ENCODE measurements around the gene ACTRT2. TPM values are rescaled to one million over a fixed set of nuclear protein-coding genes. Genes with fewer than 3 reads are reported as not detected.

Gene ACTRT2
- polyA plus RNA-seq, 1 experiment = not detected

DNA sequence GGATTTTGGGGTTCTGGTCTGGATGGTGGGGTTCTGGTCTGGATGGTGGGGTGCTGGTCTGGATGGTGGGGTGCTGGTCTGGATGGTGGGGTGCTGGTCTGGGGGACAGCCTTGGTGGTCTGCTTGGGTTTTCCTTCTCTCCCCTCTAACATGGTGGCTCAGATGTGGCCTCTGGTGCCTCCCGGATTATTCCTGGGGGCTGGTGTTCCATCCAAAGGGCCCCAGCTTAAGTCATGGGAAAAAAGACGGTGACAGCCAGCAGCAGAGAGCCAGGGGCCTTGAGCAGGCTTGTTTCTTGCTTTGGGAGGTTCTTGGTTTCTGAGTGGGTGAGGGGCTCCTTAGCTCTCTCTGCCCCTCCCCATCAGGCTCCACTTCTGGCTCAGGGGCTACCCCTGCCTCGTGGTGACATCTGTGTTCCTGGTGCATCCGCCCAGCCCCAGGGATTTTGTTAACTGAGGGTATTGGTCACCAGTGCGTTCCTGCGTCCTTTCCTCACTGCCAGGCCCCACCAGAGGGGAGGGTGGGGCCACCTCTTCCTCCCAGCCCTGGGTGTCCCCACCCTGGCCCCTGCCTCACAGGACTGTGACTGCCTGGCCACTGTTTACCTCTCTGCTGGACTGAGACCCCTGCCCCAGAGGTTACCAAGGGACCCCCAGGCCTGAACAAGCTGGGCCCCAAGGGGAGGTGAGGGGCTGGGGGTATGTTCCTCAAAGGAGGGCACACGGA lies 43.2 kb upstream of the ACTRT2 start:
- no peak for DNase-seq (ENCODE audit: low read depth)
- H3K27me3 ChIP-seq (ENCODE audit: control insufficient read depth, insufficient read depth, low read length) = no peaks in the 10 kb centered on the region
- no peak overlapping the region for H3K4me3 ChIP-seq (ENCODE audit: low read depth, low read length)
- CTCF ChIA-PET = no interaction called here
- POLR2A ChIA-PET = no interaction called here
- no peaks in the 10 kb centered on the region for H3K36me3 ChIP-seq (ENCODE audit: control insufficient read depth, insufficient read depth, low read length)
- TF ChIP-seq, protein P1, sequence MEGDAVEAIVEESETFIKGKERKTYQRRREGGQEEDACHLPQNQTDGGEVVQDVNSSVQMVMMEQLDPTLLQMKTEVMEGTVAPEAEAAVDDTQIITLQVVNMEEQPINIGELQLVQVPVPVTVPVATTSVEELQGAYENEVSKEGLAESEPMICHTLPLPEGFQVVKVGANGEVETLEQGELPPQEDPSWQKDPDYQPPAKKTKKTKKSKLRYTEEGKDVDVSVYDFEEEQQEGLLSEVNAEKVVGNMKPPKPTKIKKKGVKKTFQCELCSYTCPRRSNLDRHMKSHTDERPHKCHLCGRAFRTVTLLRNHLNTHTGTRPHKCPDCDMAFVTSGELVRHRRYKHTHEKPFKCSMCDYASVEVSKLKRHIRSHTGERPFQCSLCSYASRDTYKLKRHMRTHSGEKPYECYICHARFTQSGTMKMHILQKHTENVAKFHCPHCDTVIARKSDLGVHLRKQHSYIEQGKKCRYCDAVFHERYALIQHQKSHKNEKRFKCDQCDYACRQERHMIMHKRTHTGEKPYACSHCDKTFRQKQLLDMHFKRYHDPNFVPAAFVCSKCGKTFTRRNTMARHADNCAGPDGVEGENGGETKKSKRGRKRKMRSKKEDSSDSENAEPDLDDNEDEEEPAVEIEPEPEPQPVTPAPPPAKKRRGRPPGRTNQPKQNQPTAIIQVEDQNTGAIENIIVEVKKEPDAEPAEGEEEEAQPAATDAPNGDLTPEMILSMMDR (IDR thresholded peaks at IDR 0.05; ENCODE audit: insufficient read depth, low read depth, low read length) = no peak

DNA sequence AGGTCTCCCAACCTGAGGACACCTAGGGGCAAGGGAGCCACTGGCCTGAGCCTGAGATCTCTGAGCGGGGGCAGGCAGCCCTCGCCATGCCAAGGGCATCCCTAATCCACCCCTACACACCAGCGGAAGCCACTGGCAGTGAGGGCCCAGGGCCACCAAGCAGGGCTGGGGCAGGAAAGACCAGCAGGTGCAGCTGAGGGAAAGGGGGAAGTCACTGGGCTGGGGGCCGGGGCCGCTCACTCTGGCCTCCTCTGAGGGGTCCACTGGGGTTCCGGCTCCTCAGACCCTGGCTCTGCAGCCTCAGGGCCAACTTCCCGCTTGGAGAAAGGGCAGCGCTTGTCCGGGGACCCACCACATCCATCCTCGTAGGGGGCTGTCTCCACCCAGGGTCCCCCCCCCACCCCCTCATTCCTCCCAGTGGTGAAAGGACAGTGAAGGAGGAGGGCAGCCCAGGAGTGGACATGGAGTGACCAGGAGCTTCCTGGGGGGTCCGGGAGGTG lies 42.5 kb upstream of the ACTRT2 start:
- TF ChIP-seq, protein P1 (IDR thresholded peaks at IDR 0.05; ENCODE audit: insufficient read depth, low read depth, low read length) = no peak
- H3K4me3 ChIP-seq (ENCODE audit: low read depth, low read length) = no peak overlapping the region
- CTCF ChIA-PET = no interaction called here
- POLR2A ChIA-PET = no interaction called here
- no peaks in the 10 kb centered on the region for H3K27me3 ChIP-seq (ENCODE audit: control insufficient read depth, insufficient read depth, low read length)
- no peak for DNase-seq (ENCODE audit: low read depth)
- no peaks in the 10 kb centered on the region for H3K36me3 ChIP-seq (ENCODE audit: control insufficient read depth, insufficient read depth, low read length)

DNA sequence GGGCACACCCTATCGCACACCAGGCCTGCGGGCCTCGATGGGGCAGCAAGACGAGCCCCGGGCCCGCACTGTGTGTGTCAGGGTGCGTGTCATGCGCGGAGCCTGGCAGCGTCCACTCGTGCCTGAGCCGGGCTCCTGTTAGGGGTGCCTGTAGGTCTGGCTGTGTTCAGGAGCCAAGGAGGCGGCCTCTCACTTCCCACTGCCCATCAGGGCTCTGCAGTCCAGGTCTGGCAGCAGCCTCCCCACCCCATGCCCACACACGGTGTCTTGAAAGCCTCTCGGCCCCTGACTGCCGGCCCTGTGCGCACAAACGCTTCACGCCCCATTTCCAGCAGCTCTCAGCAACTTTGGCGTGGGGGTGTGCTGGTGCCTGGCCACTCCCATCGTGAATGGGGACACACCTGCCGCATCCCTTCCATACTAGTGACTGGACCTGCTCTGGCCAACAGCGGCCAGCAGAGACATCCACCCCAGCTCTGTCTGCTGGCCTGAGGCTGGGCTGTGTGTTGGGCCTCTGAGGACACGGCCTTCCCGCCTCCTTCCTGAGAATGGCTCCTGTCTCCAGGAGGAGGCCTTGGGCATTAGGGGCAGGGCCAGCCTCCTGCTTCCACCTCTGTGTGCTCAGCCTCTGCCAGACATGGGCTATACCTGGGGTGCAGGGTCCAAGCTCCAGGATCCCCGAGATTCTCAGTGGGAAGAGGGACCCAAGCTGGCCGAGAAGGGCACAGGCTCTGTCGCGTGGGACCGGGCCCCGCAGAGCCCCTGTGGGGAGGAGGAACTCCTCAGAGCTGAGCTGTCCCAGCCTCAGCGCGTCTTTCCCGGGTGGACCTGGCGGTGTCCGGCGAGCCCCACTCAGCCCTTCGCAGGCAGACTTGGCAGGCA lies 41.8 kb upstream of the ACTRT2 start:
- DNase-seq (ENCODE audit: low read depth) = no peak
- TF ChIP-seq, protein P1 (IDR thresholded peaks at IDR 0.05; ENCODE audit: insufficient read depth, low read depth, low read length) = no peak
- no peaks in the 10 kb centered on the region for H3K36me3 ChIP-seq (ENCODE audit: control insufficient read depth, insufficient read depth, low read length)
- ChIA-PET POLR2A (no interaction called here), CTCF (no interaction called here)
- H3K4me3 ChIP-seq (ENCODE audit: low read depth, low read length) = no peak overlapping the region
- H3K27me3 ChIP-seq (ENCODE audit: control insufficient read depth, insufficient read depth, low read length) = no peaks in the 10 kb centered on the region

DNA sequence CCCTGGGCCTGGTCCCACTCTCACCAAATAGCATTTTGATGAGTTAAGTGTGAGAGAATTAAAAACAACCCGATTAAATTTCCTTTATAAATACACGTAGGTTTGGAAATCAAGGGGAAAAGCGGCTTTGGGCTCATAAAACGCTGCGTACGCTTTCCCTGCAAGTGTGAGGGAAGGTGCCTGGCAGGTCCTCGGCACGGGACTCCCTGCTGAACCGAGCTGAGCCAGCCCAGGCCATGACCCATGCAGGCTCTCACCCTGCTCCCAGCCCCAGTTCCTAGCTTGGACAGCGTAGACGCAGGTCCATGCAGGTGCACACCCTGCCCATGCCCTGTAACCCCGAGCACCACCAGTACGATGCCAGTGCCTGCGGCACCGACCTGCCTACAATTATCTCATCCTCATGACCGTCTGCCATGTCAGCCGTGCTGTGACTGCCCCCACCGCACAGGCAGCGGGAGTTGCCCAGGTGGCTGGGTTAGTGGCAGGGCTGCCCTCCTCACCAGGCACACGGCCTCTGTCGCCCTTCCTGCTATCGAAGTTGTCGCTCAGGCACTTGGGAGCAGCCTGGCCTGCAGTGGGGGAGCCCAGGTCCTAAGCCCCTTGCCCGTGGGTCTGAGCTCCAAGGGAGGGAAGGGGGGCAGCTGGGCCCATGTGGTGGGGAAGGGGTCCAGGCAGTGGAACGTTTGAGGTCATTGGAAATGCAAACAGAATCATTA lies 41.0 kb upstream of the ACTRT2 start:
- Histone ChIP-seq H3K27me3 (ENCODE audit: control insufficient read depth, insufficient read depth, low read length) (no peaks in the 10 kb centered on the region), H3K4me3 (ENCODE audit: low read depth, low read length) (no peak overlapping the region), H3K36me3 (ENCODE audit: control insufficient read depth, insufficient read depth, low read length) (no peaks in the 10 kb centered on the region)
- POLR2A ChIA-PET = no interaction called here
- TF ChIP-seq, protein P1 (IDR thresholded peaks at IDR 0.05; ENCODE audit: insufficient read depth, low read depth, low read length) = no peak
- CTCF ChIA-PET = no interaction called here
- DNase-seq (ENCODE audit: low read depth) = no peak

DNA sequence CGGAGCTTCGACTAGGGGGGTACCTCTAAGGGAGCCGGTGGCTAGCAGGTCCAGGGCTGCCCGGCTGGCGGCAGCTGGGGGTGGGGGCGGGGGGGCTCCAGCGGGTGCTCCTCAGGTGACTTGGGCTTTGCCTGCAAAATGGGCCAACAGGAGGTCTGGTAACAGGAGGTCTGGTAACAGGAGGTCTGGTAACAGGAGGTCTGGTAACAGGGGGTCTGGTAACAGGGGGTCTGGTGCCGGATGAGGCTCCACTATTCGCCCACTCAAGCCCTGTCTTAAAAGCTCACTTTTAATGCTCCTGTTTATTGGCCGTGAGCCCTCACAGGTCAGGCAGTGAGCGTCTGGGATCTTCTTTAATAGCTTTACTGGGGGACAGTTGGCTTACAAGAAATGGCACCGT lies 40.4 kb upstream of the ACTRT2 start:
- TF ChIP-seq, protein P1 (IDR thresholded peaks at IDR 0.05; ENCODE audit: insufficient read depth, low read depth, low read length) = no peak
- ChIA-PET POLR2A (no interaction called here), CTCF (no interaction called here)
- no peaks in the 10 kb centered on the region for H3K36me3 ChIP-seq (ENCODE audit: control insufficient read depth, insufficient read depth, low read length)
- no peak overlapping the region for H3K4me3 ChIP-seq (ENCODE audit: low read depth, low read length)
- DNase-seq (ENCODE audit: low read depth) = no peak
- no peaks in the 10 kb centered on the region for H3K27me3 ChIP-seq (ENCODE audit: control insufficient read depth, insufficient read depth, low read length)

All from BJ (cell line).